H1 (cell line): ENCODE measurements around the gene MAPK13. TPM values are rescaled to one million over a fixed set of nuclear protein-coding genes. Genes with fewer than 3 reads are reported as not detected.

Source experiments
- CTCF ChIA-PET: fragments of 300-600 bp; sonication (Branson Sonifier 250); formaldehyde crosslinking; loops from one replicate; lab custom pipeline; 2021; ENCODE audit not compliant: partially characterized antibody; lab: Charles Lee
- POLR2A ChIA-PET: fragments of 300-600 bp; sonication (Branson Sonifier 250); formaldehyde crosslinking; loops from one replicate; lab custom pipeline; 2021; ENCODE audit warnings: inconsistent platforms; ENCODE audit not compliant: partially characterized antibody; lab: Charles Lee
- DNase-seq, 2 experiments: peaks; one replicate each; pipeline versions ENCODE4 v3.0.0 to v3.0.0-alpha.2; 2010 to 2022; ENCODE audit warnings: low spot score in 2 of 2, low read depth in 1 of 2, mixed read lengths in 1 of 2
- FAIRE-seq: peaks from 2 replicates; lab custom pipeline; 2011; peaks lifted over from hg19 to GRCh38; lab: Jason Lieb, UNC
- H2AFZ ChIP-seq: 2 replicates; pipeline ENCODE4 v1.8.1; 2012; ENCODE audit warnings: low read length, inconsistent platforms
- H2AK5ac ChIP-seq: 2 replicates; pipeline ENCODE4 v1.6.1; 2013; ENCODE audit warnings: low read depth, low read length
- H2BK120ac ChIP-seq: replicated peaks from 2 replicates; pipeline ENCODE3; 2013; ENCODE audit warnings: low read depth, low read length, inconsistent platforms
- H2BK12ac ChIP-seq: 2 replicates; pipeline ENCODE4 v1.6.1; 2013; ENCODE audit warnings: low read depth, low read length
- H2BK15ac ChIP-seq: 2 replicates; pipeline ENCODE4 v1.6.1; 2013; ENCODE audit warnings: low read length
- H2BK20ac ChIP-seq: 2 replicates; pipeline ENCODE4 v1.6.1; 2013; ENCODE audit warnings: low read length
- H2BK5ac ChIP-seq: 2 replicates; pipeline ENCODE4 v1.6.1; 2013; ENCODE audit warnings: low read depth, low read length
- H3K14ac ChIP-seq: 2 replicates; pipeline ENCODE4 v1.6.1; 2013; ENCODE audit warnings: inconsistent platforms; ENCODE audit not compliant: insufficient read length
- H3K18ac ChIP-seq: 2 replicates; pipeline ENCODE4 v1.6.1; 2013; ENCODE audit warnings: low read length; ENCODE audit errors: extremely low read depth
- H3K23ac ChIP-seq: 2 replicates; pipeline ENCODE4 v1.6.1; 2013; ENCODE audit warnings: inconsistent platforms; ENCODE audit not compliant: insufficient read length
- H3K23me2 ChIP-seq: 2 replicates; pipeline ENCODE4 v1.6.1; 2013; ENCODE audit warnings: low read depth, low read length
- H3K27ac ChIP-seq: 2 replicates; pipeline ENCODE4 v1.6.1; 2011; ENCODE audit warnings: low read depth, low read length, inconsistent platforms
- H3K27me3 ChIP-seq, 4 experiments: replicated peaks in 1 of 4; 1 replicate in 1 of 4; 2 replicates in 3 of 4; pipeline versions ENCODE4 v1.6.1 to v1.8.1; 2011 to 2013; ENCODE audit warnings: low read length in 3 of 4, mild to moderate bottlenecking in 3 of 4, inconsistent platforms in 2 of 4, mixed read lengths in 2 of 4, moderate library complexity in 1 of 4; ENCODE audit not compliant: control insufficient read depth in 3 of 4, insufficient read depth in 3 of 4; ENCODE audit errors: extremely low read depth in 1 of 4
- H3K36me3 ChIP-seq, 4 experiments: 2 replicates each; pipeline versions ENCODE4 v1.6.1 to v1.8.1; 2011 to 2013; ENCODE audit warnings: mild to moderate bottlenecking in 4 of 4, low read length in 3 of 4, moderate library complexity in 2 of 4, control low read depth in 1 of 4, inconsistent platforms in 1 of 4; ENCODE audit not compliant: insufficient read depth in 4 of 4, control insufficient read depth in 2 of 4
- H3K4ac ChIP-seq: replicated peaks from 2 replicates; pipeline ENCODE3; 2013; ENCODE audit warnings: low read length, low read depth, mixed read lengths, inconsistent platforms; ENCODE audit not compliant: insufficient read length
- H3K4me1 ChIP-seq, 4 experiments: replicated peaks in 1 of 4; 1 replicate in 1 of 4; 2 replicates in 3 of 4; pipeline versions ENCODE4 v1.6.1 to v1.8.1; 2011 to 2013; ENCODE audit warnings: low read length in 3 of 4, inconsistent platforms in 2 of 4, mixed read lengths in 1 of 4; ENCODE audit not compliant: insufficient read depth in 4 of 4, control insufficient read depth in 3 of 4
- H3K4me2 ChIP-seq, 2 experiments: 2 replicates each; pipeline versions ENCODE4 v1.6.1 to v1.8.1; 2011 to 2013; ENCODE audit warnings: low read depth in 2 of 2, low read length in 2 of 2, control low read depth in 1 of 2, inconsistent platforms in 1 of 2, mild to moderate bottlenecking in 1 of 2; ENCODE audit not compliant: insufficient read depth in 1 of 2
- H3K4me3 ChIP-seq, 4 experiments: fragments of 200-600, 300-600 bp in 1 of 4; sonication (generic), shearing (Covaris generic), sonication (Bioruptor Twin) in 1 of 4; 2 replicates each; pipeline versions ENCODE4 v1.5.1 to v1.8.1; 2011 to 2016; ENCODE audit warnings: low read length in 4 of 4, low read depth in 3 of 4, control low read depth in 2 of 4, inconsistent platforms in 2 of 4, mild to moderate bottlenecking in 2 of 4, mixed read lengths in 1 of 4, moderate library complexity in 1 of 4; ENCODE audit not compliant: insufficient read depth in 2 of 4; ENCODE audit errors: extremely low read depth in 1 of 4
- H3K56ac ChIP-seq: replicated peaks from 2 replicates; pipeline ENCODE3; 2013; ENCODE audit warnings: low read depth, mild to moderate bottlenecking, mixed read lengths, low read length, inconsistent platforms; ENCODE audit not compliant: insufficient read length
- H3K79me1 ChIP-seq: 2 replicates; pipeline ENCODE4 v1.6.1; 2013; ENCODE audit warnings: low read depth, low read length, control low read depth
- H3K79me2 ChIP-seq, 2 experiments: 2 replicates each; pipeline versions ENCODE4 v1.6.1 to v1.8.1; 2012 to 2013; ENCODE audit warnings: low read length in 2 of 2, mild to moderate bottlenecking in 2 of 2, inconsistent platforms in 1 of 2; ENCODE audit not compliant: insufficient read depth in 2 of 2, control insufficient read depth in 1 of 2
- H3K9ac ChIP-seq, 4 experiments: replicated peaks in 1 of 4; 1 replicate in 1 of 4; 2 replicates in 3 of 4; pipeline versions ENCODE4 v1.6.1 to v1.8.1; 2011 to 2013; ENCODE audit warnings: low read depth in 3 of 4, low read length in 3 of 4, control low read depth in 2 of 4, mild to moderate bottlenecking in 2 of 4, moderate library complexity in 2 of 4, inconsistent platforms in 1 of 4; ENCODE audit errors: extremely low read depth in 1 of 4
- H3K9me3 ChIP-seq, 2 experiments: 2 replicates each; pipeline versions ENCODE4 v1.6.1 to v1.8.1; 2012 to 2013; ENCODE audit warnings: mild to moderate bottlenecking in 2 of 2, moderate library complexity in 2 of 2, control low read depth in 1 of 2, inconsistent platforms in 1 of 2, low read depth in 1 of 2, low read length in 1 of 2, mixed read lengths in 1 of 2; ENCODE audit not compliant: insufficient read depth in 2 of 2
- H4K20me1 ChIP-seq, 2 experiments: replicated peaks in 1 of 2; 2 replicates each; pipeline versions ENCODE3 to v1.8.1; 2011 to 2013; ENCODE audit warnings: inconsistent platforms in 2 of 2, low read length in 2 of 2, mild to moderate bottlenecking in 1 of 2; ENCODE audit not compliant: insufficient read depth in 2 of 2, control insufficient read depth in 1 of 2
- H4K5ac ChIP-seq: 2 replicates; pipeline ENCODE4 v1.6.1; 2013; ENCODE audit warnings: low read length, low read depth, mixed read lengths, inconsistent platforms; ENCODE audit not compliant: insufficient read length
- H4K8ac ChIP-seq: 2 replicates; pipeline ENCODE4 v1.8.0; 2013; ENCODE audit warnings: mild to moderate bottlenecking, moderate library complexity, low read length, inconsistent platforms; ENCODE audit not compliant: insufficient read depth; ENCODE audit errors: extremely low read depth
- H4K91ac ChIP-seq: replicated peaks from 2 replicates; pipeline ENCODE3; 2013; ENCODE audit warnings: low read length, mixed read lengths, inconsistent platforms; ENCODE audit not compliant: insufficient read length
- CHD1 ChIP-seq: IDR thresholded peaks from 2 replicates; pipeline ENCODE4 v1.6.1; 2012; ENCODE audit warnings: low read depth, low read length, improper control_type of control experiment
- EZH2 ChIP-seq: fragments of 200-600 bp; sonication (generic); IDR thresholded peaks from 2 replicates; pipeline ENCODE4 v1.7.1; 2012; ENCODE audit warnings: low read depth, mild to moderate bottlenecking, moderate library complexity, low read length, inconsistent platforms; ENCODE audit not compliant: severe bottlenecking
- WGBS, 2 experiments: shearing (Covaris generic) in 1 of 2; methylation state at CpG; one replicate each; pipeline versions ENCODE4 v1.1.6 to v1.1.7; 2013 to 2015; ENCODE audit warnings: low lambda C conversion rate in 2 of 2, mixed read lengths in 2 of 2, inconsistent platforms in 1 of 2, low coverage in 1 of 2, missing lambda C conversion rate in 1 of 2; ENCODE audit not compliant: insufficient replicate concordance in 2 of 2, insufficient coverage in 1 of 2, insufficient read length in 1 of 2; ENCODE audit errors: extremely low coverage in 1 of 2, missing lambda C conversion rate in 1 of 2; 5-methylcytosine and 5-hydroxymethylcytosine counted together
- polyA plus RNA-seq, 7 experiments: library from polyadenylated mRNA; depleted of rRNA in 3 of 7; stranded (reverse) in 5 of 7; unstranded in 2 of 7; fragments of >200 nt in 5 of 7; fragments of 200-250 nt in 2 of 7; gene quantifications; 1 replicate in 5 of 7; 2 replicates in 1 of 7; 4 replicates in 1 of 7; pipeline versions ENCODE4 v1.2.1 to v1.2.3, GENCODE V29; 2011 to 2013; ENCODE audit warnings: missing spikeins in 2 of 7, mixed read lengths in 2 of 7
- total RNA-seq: library from RNA; stranded (reverse); fragmentation: NEBNext Ultra II Directional; extraction: Animal tissue kit (Norgen Biotek cat#: 25700); gene quantifications from 2 replicates; pipeline ENCODE4 v1.2.1, GENCODE V29; 2021
- TF ChIP-seq, protein P1 (sequence below): IDR thresholded peaks from 2 replicates; pipeline ENCODE4 v1.6.1; 2011; ENCODE audit warnings: low read length, improper control_type of control experiment

The MAPK13 gene
- total and polyA plus RNA-seq, 2 of the 8 experiments (the other 6 are each of a cell fraction or from before 2014, with no cell fraction given), result 10.1 to 14.1 TPM

DNA sequence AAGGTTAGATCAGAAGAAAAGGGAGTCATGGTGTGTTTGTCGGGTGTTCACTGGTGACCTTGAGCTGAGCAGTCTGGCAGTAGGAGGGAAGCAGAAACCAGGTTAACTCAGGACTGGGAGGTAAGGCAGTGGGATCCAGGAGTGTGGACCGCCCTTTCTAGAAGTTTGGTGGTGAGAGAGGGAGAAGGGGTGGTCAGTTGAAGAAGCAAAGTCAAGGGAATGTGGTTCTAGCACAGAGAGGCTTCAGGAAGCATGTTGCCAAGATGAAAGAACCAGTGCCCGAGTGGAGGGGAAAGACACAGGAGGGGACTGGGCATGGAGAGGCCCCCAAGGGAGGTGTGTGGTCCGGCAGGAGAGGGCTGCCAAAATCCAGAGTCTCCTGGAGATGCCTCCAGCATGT is 3.6 kb downstream of the MAPK13 start:
- 85% methylated on average over 4 of the region's 4 CpGs; no CpG with 5 or more reads in 1 of the 2 experiments for WGBS, 2 experiments
- POLR2A ChIA-PET, result interaction anchor here (0.6 to 2.0 kb wide), 4 partner anchors 9 to 49 kb away, joined by 3 to 6 read pairs (median 4); no protein-coding TSS in a partner anchor
- no peak overlapping the region for H2BK20ac ChIP-seq
- H2BK5ac ChIP-seq, result no peak overlapping the region
- DNase-seq (no peak), FAIRE-seq (no peak)
- no peak overlapping the region for H4K5ac ChIP-seq
- H3K27ac ChIP-seq, result no peak overlapping the region
- no peak overlapping the region for H4K91ac ChIP-seq
- CTCF ChIA-PET, result interaction anchor here (0.5 to 1.3 kb wide), 2 partner anchors 24 to 73 kb away, joined by 3 to 4 read pairs; no protein-coding TSS in a partner anchor
- peaks cover 9% of the 10 kb centered on the region; the same call in 1 of the 2 replicates for H3K23me2 ChIP-seq
- H3K56ac ChIP-seq, result no peak overlapping the region
- H4K20me1 ChIP-seq, result no peaks in the 10 kb centered on the region
- H4K8ac ChIP-seq, result no peak overlapping the region
- H3K14ac ChIP-seq, result no peak overlapping the region
- H2AK5ac ChIP-seq, result no peak overlapping the region
- H3K18ac ChIP-seq, result no peak overlapping the region
- H3K79me1 ChIP-seq, result no peaks in the 10 kb centered on the region; the same call in 1 of the 2 replicates
- H3K23ac ChIP-seq, result no peak overlapping the region
- H3K9ac ChIP-seq, result no peak overlapping the region
- no peak overlapping the region for H2BK120ac ChIP-seq
- peaks cover 7 to 18% (median 15%) of the 10 kb centered on the region in 4 experiments for H3K4me1 ChIP-seq
- no peaks in the 10 kb centered on the region for H3K79me2 ChIP-seq
- no peaks in the 10 kb centered on the region for H3K9me3 ChIP-seq
- peaks cover 0 to under 1% (median 0%) of the 10 kb centered on the region in 4 experiments; a peak in 1 of 8 replicates for H3K36me3 ChIP-seq
- no peak overlapping the region for H3K4ac ChIP-seq
- no peak overlapping the region for H3K4me3 ChIP-seq
- peaks cover 0 to 6% (median 3%) of the 10 kb centered on the region in 4 experiments; a peak in 4 of 7 replicates for H3K27me3 ChIP-seq
- no peak overlapping the region for H3K4me2 ChIP-seq
- H2AFZ ChIP-seq, result no peak overlapping the region
- no peak overlapping the region; the same call in 1 of the 2 replicates for H2BK15ac ChIP-seq
- no peak overlapping the region for H2BK12ac ChIP-seq
- TF ChIP-seq EZH2 (no peak), CHD1 (no peak)
- TF ChIP-seq, protein P1, sequence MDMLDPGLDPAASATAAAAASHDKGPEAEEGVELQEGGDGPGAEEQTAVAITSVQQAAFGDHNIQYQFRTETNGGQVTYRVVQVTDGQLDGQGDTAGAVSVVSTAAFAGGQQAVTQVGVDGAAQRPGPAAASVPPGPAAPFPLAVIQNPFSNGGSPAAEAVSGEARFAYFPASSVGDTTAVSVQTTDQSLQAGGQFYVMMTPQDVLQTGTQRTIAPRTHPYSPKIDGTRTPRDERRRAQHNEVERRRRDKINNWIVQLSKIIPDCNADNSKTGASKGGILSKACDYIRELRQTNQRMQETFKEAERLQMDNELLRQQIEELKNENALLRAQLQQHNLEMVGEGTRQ, result no peak
